Ovary (tissue), 3 donors: Measurements from ENCODE around the gene ATAD3B.

ENCODE experiments used
- EP300 ChIP-seq: sonication (generic); formaldehyde crosslinking; IDR thresholded peaks from one replicate; pipeline ENCODE4 v1.6.1; 2017; ENCODE audit warnings: antibody characterized with exemption
- POLR2A ChIP-seq: fragments of 450-650 bp; IDR thresholded peaks from one replicate; pipeline ENCODE4 v1.6.1; 2017; ENCODE audit warnings: antibody characterized with exemption, mild to moderate bottlenecking, moderate library complexity
- TF ChIP-seq, protein P1 (sequence below), 3 donors: fragments of 450-650 bp in 2 of 3; fragments of 200-600 bp in 1 of 3; IDR thresholded peaks; one replicate each; pipeline versions ENCODE4 v1.5.1 to v1.8.0; 2016 to 2022; ENCODE audit warnings: antibody characterized with exemption in 3 of 3, mild to moderate bottlenecking in 1 of 3
- donor health status: DM: no; HTN: no; CAD: no.

DNA sequence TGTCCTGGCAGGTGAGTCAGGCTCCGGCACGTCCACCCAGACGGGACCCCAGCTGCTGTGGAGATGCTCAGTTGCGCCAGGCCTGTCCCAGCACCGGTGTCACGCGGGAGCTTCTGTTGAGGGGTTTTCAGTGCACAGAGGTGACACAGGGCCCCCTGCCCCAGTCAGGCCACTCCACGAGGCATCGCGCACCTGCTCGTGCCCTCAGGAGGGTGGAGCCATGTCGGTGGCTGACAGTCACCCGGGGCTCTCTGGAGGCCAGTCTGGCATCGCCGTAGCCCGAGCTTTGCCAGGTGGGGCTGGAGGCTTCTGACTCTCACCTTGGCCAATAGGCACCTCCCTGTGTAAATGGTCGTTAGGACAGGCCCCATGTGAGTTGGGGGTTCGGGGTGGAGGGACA lies 57.8 kb downstream of the ATAD3B start:
- TF ChIP-seq, protein P1, sequence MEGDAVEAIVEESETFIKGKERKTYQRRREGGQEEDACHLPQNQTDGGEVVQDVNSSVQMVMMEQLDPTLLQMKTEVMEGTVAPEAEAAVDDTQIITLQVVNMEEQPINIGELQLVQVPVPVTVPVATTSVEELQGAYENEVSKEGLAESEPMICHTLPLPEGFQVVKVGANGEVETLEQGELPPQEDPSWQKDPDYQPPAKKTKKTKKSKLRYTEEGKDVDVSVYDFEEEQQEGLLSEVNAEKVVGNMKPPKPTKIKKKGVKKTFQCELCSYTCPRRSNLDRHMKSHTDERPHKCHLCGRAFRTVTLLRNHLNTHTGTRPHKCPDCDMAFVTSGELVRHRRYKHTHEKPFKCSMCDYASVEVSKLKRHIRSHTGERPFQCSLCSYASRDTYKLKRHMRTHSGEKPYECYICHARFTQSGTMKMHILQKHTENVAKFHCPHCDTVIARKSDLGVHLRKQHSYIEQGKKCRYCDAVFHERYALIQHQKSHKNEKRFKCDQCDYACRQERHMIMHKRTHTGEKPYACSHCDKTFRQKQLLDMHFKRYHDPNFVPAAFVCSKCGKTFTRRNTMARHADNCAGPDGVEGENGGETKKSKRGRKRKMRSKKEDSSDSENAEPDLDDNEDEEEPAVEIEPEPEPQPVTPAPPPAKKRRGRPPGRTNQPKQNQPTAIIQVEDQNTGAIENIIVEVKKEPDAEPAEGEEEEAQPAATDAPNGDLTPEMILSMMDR (IDR thresholded peaks at IDR 0.05), result no peak
- TF ChIP-seq POLR2A, result no peak
- TF ChIP-seq EP300, result no peak
